Activated CD4-positive, alpha-beta T cell treated with anti-CD3 and anti-CD28 coated beads, Interleukin-10, Interleukin-2, amounts not matched to agents 100 ng/mL and 50 ng/mL, durations not matched to agents 16 hours and 8 hours (primary cell): Measurements from ENCODE around the gene LRIG1.

Experiments
- DNase-seq: peaks from one replicate; pipeline ENCODE4 v3.0.0-alpha.2; 2020

The LRIG1 gene

GRCh38 chr3:66399529-66400232, 101.1 kb downstream of the LRIG1 start:
- DNase-seq, result no peak

DNA sequence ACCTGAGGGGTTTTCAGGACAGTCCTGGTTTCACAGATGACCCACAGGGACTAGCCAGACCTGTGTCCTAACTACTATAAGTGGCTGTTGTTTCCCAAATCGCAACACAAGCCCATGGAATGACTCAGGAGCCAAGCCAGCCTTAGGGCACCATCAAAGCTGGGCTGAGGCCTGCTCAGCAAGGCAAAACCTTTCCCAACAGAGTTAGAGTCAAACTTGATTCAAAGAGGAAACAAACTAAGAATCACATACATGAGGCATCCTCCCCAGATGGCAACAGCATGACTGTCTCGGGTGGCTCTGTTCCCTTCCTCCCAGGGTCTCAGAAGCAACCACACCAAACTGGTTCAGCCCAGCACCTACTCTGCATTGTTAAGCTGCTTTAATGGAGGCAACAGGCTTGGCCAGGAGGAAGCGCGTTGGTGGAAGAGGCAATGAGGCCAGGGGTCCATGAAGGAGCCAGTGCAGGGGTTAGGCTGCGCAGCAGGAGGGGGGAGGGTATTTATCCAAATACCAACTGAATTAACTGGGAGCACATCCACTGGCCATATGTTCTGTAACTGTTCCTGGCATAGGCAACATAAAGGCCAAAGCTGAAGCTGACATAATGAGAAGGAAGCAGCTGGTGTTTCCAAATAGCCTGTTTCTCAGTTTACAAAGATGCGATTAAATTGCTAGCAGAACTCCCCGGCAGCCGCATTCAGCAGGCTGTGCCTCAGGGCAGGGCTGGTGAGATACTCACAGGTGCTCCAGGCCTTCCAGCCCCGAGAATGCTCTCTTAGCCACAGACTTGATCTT, 102.4 kb downstream of the LRIG1 start:
- DNase-seq, result no peak

DNA sequence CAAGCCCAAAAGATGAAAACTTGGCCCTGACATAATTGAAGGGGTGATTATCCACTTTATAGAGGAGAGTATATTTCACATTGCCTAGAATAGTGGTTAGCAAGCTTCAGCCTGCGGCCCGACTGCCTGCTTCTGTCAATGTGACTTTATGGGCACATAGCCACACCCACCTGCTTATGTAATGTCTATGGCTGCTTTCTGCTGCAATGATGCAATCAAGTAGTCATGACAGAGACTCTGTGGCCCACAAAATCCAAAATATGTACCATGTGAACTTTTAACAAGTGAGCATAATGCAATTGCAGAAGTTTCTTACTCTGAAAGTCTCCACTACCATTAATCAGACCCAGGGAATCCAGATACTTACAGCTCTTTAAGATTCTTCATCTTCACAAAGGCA, 103.1 kb downstream of the LRIG1 start:
- DNase-seq, result peak; percentile 16

DNA sequence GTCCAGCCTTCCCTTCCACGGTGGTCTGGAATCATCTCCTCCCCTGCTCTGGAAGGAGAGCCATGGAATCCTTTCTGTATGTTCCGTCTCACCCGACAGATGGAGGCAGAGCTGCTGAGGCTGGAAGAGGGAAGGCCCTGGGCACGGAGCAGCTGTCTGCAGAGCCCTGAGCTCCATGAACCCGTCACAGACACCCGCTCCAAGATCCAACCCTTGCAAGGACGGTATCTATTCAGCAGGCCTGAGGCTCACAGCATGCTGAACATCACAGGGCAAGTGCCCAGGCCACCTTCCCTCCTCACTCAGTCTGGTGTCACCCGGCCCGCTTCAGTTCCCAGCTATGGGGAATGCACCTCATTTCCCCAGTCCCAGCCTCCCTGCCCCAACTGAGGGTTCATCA, 103.9 kb downstream of the LRIG1 start:
- DNase-seq, result no peak

- no peak for DNase-seq
Measured at GRCh38 chr3:66396161-66396760, 104.6 kb downstream of the LRIG1 start.

GRCh38 chr3:66395635-66396034, 105.2 kb downstream of the LRIG1 start:
- no peak for DNase-seq

GRCh38 chr3:66394753-66395249, 106.0 kb downstream of the LRIG1 start:
- no peak for DNase-seq

DNA sequence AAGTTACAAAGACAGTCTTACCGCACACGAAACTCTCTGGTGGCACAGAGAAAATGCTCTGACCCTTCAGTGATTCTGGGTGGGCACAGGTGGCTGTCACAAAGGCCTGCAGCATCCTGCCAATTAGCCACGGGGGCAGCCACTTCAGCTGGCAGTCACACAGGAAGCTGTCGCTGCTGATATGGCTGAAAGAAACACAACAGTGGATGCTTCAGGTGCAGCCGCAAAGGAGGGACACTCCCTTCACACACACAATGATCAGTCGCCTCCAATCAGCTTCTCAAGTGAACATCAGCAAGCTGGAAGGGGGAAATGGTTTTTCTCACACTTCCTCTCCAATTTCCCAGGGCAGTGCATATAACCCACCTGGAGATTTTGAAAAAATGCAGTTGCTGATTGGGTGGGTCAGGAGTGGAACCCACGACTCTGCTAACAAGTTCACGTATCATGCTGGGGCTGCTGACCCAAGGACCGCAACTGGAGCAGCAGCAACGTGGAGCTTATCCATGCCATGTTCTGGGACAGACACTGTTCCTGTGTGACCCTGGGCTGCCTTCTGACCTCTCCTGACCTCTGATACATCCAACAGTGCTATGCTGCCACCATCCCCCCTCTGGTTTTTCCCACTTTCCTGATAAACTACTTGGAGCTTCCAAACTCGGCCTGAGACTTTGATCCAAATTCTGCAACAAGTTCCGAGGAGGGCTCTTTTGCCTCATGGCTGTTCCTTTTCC, 106.6 kb downstream of the LRIG1 start:
- DNase-seq, result peak; percentile 38

- peak; percentile 17 for DNase-seq
Measured at GRCh38 chr3:66393333-66394005, 107.4 kb downstream of the LRIG1 start.

DNA sequence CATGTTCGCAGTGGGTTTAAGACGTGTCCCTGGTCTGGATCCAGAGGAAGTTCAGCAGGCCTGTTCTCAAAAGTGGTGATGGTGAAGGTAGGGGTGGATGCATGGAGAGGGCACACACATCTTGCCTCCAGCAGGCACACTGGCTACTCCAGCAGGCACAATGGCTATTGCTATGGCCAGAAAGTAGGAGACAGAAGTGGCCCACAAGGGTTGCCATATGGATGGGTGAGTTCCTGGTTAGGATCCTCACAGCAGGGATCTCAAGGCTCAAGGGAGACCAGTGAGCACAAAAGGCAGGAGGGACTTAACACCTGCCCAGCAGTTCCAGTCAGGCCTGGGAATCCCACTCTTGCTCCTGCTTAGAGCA, 107.9 kb downstream of the LRIG1 start:
- DNase-seq, result no peak

DNA sequence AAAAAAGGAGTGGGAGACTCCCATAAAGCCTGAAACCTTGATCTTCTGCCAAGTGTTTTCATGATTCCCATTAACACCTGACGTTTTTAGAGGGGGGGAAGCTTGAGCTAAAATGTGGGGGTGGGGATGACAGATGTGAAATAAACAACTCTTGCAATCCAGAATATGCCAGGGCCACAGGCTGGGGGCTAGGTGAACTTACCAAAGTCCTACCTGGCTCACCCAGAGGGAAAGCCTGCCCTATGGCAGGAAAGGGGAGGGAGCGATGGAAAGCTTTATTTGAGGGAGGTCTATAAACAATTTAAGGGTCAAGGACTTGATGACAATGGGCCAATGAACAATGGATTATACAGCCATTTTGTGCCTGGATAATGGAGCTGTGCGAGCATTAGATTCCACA, 108.3 kb downstream of the LRIG1 start:
- DNase-seq, result no peak

- DNase-seq, result no peak
Measured at GRCh38 chr3:66390013-66390412, 110.8 kb downstream of the LRIG1 start.

- no peak for DNase-seq
Measured at GRCh38 chr3:66386925-66387650, 113.7 kb downstream of the LRIG1 start.

GRCh38 chr3:66386011-66386924, 114.6 kb downstream of the LRIG1 start:
- no peak for DNase-seq

DNA sequence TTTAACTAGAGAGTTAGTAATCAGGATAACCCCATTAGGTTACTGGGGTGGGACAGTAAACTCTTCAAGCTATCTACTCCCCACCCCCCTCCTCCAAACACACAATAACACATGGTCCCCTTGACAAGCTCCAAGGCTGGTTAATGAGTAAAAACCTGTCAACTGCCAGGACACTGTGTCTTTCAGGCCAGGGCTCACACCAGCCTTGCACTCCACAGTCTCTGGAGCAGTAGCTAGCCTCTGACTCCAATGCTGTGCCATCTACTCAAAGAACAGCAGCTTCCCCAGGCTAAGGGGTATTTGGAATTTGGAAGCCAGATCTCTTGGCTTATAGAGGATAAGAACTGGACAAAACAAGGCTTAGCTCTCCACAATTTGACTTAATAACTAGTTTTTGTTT, 115.8 kb downstream of the LRIG1 start:
- DNase-seq, result no peak

GRCh38 chr3:66383998-66384745, 116.7 kb downstream of the LRIG1 start:
- no peak for DNase-seq

- DNase-seq, result no peak
Measured at GRCh38 chr3:66383023-66383422, 117.8 kb downstream of the LRIG1 start.

GRCh38 chr3:66382142-66382541, 118.7 kb downstream of the LRIG1 start:
- no peak for DNase-seq

GRCh38 chr3:66381626-66382025, 119.2 kb downstream of the LRIG1 start:
- no peak for DNase-seq
